ENCODE measurements around the gene SCYL3. TPM values are rescaled to one million over a fixed set of nuclear protein-coding genes. Genes with fewer than 3 reads are reported as not detected.

SCYL3 gene
- total RNA-seq, 1 experiment from 2014 or later: 7.6 TPM

DNA sequence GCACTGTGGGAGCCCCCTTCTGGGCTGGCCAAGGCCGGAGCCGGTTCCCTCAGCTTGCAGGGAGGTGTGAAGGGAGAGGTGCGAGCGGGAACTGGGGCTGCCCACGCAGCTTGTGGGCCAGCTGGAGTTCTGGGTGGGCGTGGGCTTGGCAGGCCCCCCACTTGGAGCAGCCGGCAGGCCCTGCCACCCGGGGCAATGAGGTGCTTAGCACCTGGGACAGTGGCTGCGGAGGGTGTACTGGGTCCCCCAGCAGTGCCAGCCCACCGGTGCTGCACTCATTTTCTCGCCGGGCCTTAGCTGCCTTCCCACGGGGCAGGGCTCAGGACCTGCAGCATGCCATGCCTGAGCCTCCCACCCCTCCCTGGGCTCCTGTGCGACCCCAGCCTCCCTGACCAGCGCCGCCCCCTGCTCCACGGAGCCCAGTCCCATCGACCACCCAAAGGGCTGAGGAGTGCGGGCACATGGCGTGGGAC is 11.6 kb downstream of the SCYL3 start:
- Histone ChIP-seq H4K20me1 (ENCODE audit: insufficient read depth) (no peaks in the 10 kb centered on the region), H3K4me2 (ENCODE audit: low read length) (no peak overlapping the region), H3K27ac (ENCODE audit: low read depth, low read length) (no peak overlapping the region), H3K79me2 (ENCODE audit: insufficient read depth, low read length) (0 out of 2 replicates have a peak, but pooled peaks cover 5% of the 10 kb centered on the region), H3K27me3 (ENCODE audit: insufficient read depth, low read length) (no peaks in the 10 kb centered on the region), H3K9me2 (ENCODE audit: insufficient read depth) (no peaks in the 10 kb centered on the region), H3K9ac (ENCODE audit: low read length) (no peak overlapping the region), H3K4me1 (ENCODE audit: control insufficient read depth in 1 of 2, insufficient read depth in 2 of 2, low read length in 2 of 2) (no peaks in the 10 kb centered on the region), H3K36me3 (ENCODE audit: control insufficient read depth in 1 of 2, insufficient read depth in 2 of 2, low read length in 2 of 2) (peaks cover 6 to 13% of the 10 kb centered on the region in 2 experiments; a peak in 3 of 4 replicates), H2AFZ (ENCODE audit: low read depth, low read length, poor library complexity, severe bottlenecking) (no peak overlapping the region), H3K9me3 (ENCODE audit: control insufficient read depth in 1 of 2, insufficient read depth in 1 of 2, low read depth in 1 of 2, low read length in 2 of 2) (no peaks in the 10 kb centered on the region), H3K4me3 (replicated peaks in 1 of 2; ENCODE audit: low read depth in 1 of 2, low read length in 2 of 2) (no peak overlapping the region)
- intact Hi-C loops (cut with micrococcal nuclease): no loop called here
- POLR2A ChIA-PET: no interaction called here
- ATAC-seq (no peak), DNase-seq (ENCODE audit: low read depth, low spot score) (no peak)
- CTCF ChIA-PET: no interaction called here
- RAD21 ChIA-PET (ENCODE audit: low non-redundant PET in 1 of 2, low total read pairs in 2 of 2, uncharacterized antibody in 2 of 2, unreplicated experiment in 2 of 2): no interaction called here
- BruUV-seq (replicated peaks): no TSS peak
- TF ChIP-seq, protein P1, sequence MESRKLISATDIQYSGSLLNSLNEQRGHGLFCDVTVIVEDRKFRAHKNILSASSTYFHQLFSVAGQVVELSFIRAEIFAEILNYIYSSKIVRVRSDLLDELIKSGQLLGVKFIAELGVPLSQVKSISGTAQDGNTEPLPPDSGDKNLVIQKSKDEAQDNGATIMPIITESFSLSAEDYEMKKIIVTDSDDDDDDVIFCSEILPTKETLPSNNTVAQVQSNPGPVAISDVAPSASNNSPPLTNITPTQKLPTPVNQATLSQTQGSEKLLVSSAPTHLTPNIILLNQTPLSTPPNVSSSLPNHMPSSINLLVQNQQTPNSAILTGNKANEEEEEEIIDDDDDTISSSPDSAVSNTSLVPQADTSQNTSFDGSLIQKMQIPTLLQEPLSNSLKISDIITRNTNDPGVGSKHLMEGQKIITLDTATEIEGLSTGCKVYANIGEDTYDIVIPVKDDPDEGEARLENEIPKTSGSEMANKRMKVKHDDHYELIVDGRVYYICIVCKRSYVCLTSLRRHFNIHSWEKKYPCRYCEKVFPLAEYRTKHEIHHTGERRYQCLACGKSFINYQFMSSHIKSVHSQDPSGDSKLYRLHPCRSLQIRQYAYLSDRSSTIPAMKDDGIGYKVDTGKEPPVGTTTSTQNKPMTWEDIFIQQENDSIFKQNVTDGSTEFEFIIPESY (IDR thresholded peaks at IDR 0.05; ENCODE audit: extremely low read depth, insufficient replicate concordance, low read length): no peak
- TF ChIP-seq CBX3 (IDR thresholded peaks at IDR 0.05; ENCODE audit: low read depth) (no peak), POLR2A (IDR thresholded peaks at IDR 0.05; ENCODE audit: borderline replicate concordance, extremely low read depth, insufficient read depth, insufficient read length) (no peak), EGR1 (IDR thresholded peaks at IDR 0.05; ENCODE audit: low read depth) (no peak), JUND (IDR thresholded peaks at IDR 0.05) (no peak), SIN3A (IDR thresholded peaks at IDR 0.05; ENCODE audit: low read depth) (no peak), EZH2 (IDR thresholded peaks at IDR 0.05) (no peak), CEBPB (IDR thresholded peaks at IDR 0.05; ENCODE audit: low read depth) (no peak), ZFX (IDR thresholded peaks at IDR 0.05) (no peak)
- TF ChIP-seq, protein P2, sequence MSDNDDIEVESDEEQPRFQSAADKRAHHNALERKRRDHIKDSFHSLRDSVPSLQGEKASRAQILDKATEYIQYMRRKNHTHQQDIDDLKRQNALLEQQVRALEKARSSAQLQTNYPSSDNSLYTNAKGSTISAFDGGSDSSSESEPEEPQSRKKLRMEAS (IDR thresholded peaks at IDR 0.05): no peak
- TF ChIP-seq, protein P3, sequence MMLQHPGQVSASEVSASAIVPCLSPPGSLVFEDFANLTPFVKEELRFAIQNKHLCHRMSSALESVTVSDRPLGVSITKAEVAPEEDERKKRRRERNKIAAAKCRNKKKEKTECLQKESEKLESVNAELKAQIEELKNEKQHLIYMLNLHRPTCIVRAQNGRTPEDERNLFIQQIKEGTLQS (IDR thresholded peaks at IDR 0.05): no peak
